NB4 (cell line): ENCODE measurements around the gene ABT1.

Experiments
- DNase-seq: peaks from one replicate; pipeline ENCODE4 v3.0.0; 2010; ENCODE audit warnings: low read depth
- H3K4me3 ChIP-seq: one replicate; pipeline ENCODE4 v1.5.1; 2011; ENCODE audit warnings: mild to moderate bottlenecking, low read depth, low read length, moderate library complexity
- CTCF ChIP-seq: IDR thresholded peaks from one replicate; pipeline ENCODE4 v1.5.1; 2012; ENCODE audit warnings: low read depth, low read length
- MAX ChIP-seq: IDR thresholded peaks from 2 replicates; pipeline ENCODE4 v1.6.1; 2011; ENCODE audit warnings: low read depth, low read length
- MYC ChIP-seq: IDR thresholded peaks from 2 replicates; pipeline ENCODE4 v1.6.1; 2011; ENCODE audit warnings: low read depth, low read length
- POLR2A ChIP-seq: IDR thresholded peaks from 2 replicates; pipeline ENCODE4 v1.6.1; 2011; ENCODE audit warnings: mild to moderate bottlenecking; ENCODE audit not compliant: insufficient read length; ENCODE audit errors: extremely low read depth

The ABT1 gene

GRCh38 chr6:26594131-26594498 lies 2.6 kb upstream of the ABT1 start:
- H3K4me3 ChIP-seq = no peak overlapping the region
- DNase-seq = no peak
- no peak for TF ChIP-seq MYC
- no peak for TF ChIP-seq MAX
- TF ChIP-seq POLR2A = no peak
- TF ChIP-seq CTCF = no peak

GRCh38 chr6:26594730-26595632 lies 1.8 kb upstream of the ABT1 start:
- TF ChIP-seq MYC (no peak), CTCF (no peak), MAX (no peak), POLR2A (no peak)
- peak; percentile 60 for DNase-seq
- peak overlapping the region; percentile 4 for H3K4me3 ChIP-seq

- 0 out of 2 replicates have a peak, but pooled peaks have one; percentile 8 for TF ChIP-seq MAX
- TF ChIP-seq CTCF = peak; percentile 90
- peak; percentile 53; the same call in 1 of the 2 replicates for TF ChIP-seq MYC
- no peak for TF ChIP-seq POLR2A
- DNase-seq = peak; percentile 94
- H3K4me3 ChIP-seq = peak overlapping the region; percentile 97
These were observed 984 bp upstream of the ABT1 start for GRCh38 chr6:26595669-26596269.

- peak overlapping the region; percentile 97 for H3K4me3 ChIP-seq
- no peak for DNase-seq
- TF ChIP-seq POLR2A (no peak), MAX (no peak), CTCF (no peak), MYC (no peak)
These were observed 625 bp downstream of the ABT1 start for GRCh38 chr6:26597389-26597766.

GRCh38 chr6:26597821-26598220 lies 1.1 kb downstream of the ABT1 start:
- peak overlapping the region; percentile 97 for H3K4me3 ChIP-seq
- TF ChIP-seq MAX (no peak), POLR2A (no peak), MYC (no peak), CTCF (no peak)
- DNase-seq = no peak
